Spleen (tissue), 11 donors: ENCODE measurements around the gene MED7. TPM values are rescaled to one million over a fixed set of nuclear protein-coding genes. Genes with fewer than 3 reads are reported as not detected.
A peak's percentile ranks its signal among the peaks of the same experiment; 100 is the strongest.

ENCODE experiments used
- DNase-seq: peaks from one replicate; pipeline ENCODE4 v3.0.0-alpha.2; 2020
- H3K27ac ChIP-seq, 8 donors: fragments of 200-600 bp; sonication (generic) in 7 of 8; 1 replicate in 4 of 8; 2 replicates in 4 of 8; pipeline versions ENCODE4 v1.5.0 to v1.8.0; 2016 to 2021; ENCODE audit warnings: inconsistent platforms in 4 of 8, mild to moderate bottlenecking in 4 of 8, moderate library complexity in 1 of 8
- H3K27me3 ChIP-seq, 7 donors: fragments of 200-600 bp; sonication (generic) in 6 of 7; replicated peaks in 1 of 7; 1 replicate in 4 of 7; 2 replicates in 3 of 7; pipeline versions ENCODE4 v1.5.0 to v1.8.0; 2016 to 2021; ENCODE audit warnings: inconsistent platforms in 3 of 7, mild to moderate bottlenecking in 1 of 7
- H3K36me3 ChIP-seq, 6 donors: fragments of 200-600 bp; sonication (generic) in 5 of 6; 1 replicate in 4 of 6; 2 replicates in 2 of 6; pipeline versions ENCODE4 v1.5.0 to v1.8.0; 2016 to 2021; ENCODE audit warnings: inconsistent platforms in 2 of 6
- H3K4me1 ChIP-seq, 6 donors: fragments of 200-600 bp; sonication (generic) in 5 of 6; 1 replicate in 3 of 6; 2 replicates in 3 of 6; pipeline versions ENCODE4 v1.5.0 to v1.8.0; 2016 to 2021; ENCODE audit warnings: inconsistent platforms in 3 of 6
- H3K4me3 ChIP-seq, 8 donors: fragments of 200-600 bp; sonication (generic) in 7 of 8; 1 replicate in 4 of 8; 2 replicates in 4 of 8; pipeline versions ENCODE4 v1.5.0 to v1.8.0; 2016 to 2021; ENCODE audit warnings: inconsistent platforms in 4 of 8, mild to moderate bottlenecking in 4 of 8, moderate library complexity in 2 of 8
- H3K9me3 ChIP-seq, 8 donors: fragments of 200-600 bp; sonication (generic) in 7 of 8; 1 replicate in 4 of 8; 2 replicates in 4 of 8; pipeline versions ENCODE4 v1.5.0 to v1.8.0; 2016 to 2021; ENCODE audit warnings: inconsistent platforms in 4 of 8
- POLR2A ChIP-seq, 3 donors: fragments of 450-650 bp; IDR thresholded peaks; one replicate each; pipeline ENCODE4 v1.5.1; 2017; ENCODE audit warnings: antibody characterized with exemption in 3 of 3, mild to moderate bottlenecking in 1 of 3
- POLR2AphosphoS5 ChIP-seq, 3 donors: sonication (generic); formaldehyde crosslinking; IDR thresholded peaks; one replicate each; pipeline ENCODE4 v1.5.1; 2017; ENCODE audit warnings: antibody characterized with exemption in 3 of 3
- WGBS, 5 donors: extraction: QIAGEN DNeasy Blood & Tissue Kit in 3 of 5; methylation state at CpG; one replicate each; pipeline versions ENCODE4 v1.1.5 to v1.1.7; 2013 to 2018; 5-methylcytosine and 5-hydroxymethylcytosine counted together
- intact Hi-C: fragments of 100-400 bp; cut with DNase I; formaldehyde crosslinking; loops from one replicate; pipeline ENCODE4 v1.15.0; 2023; ENCODE audit warnings: low total_unique reads
- polyA plus RNA-seq, 3 donors: library from polyadenylated mRNA; stranded (reverse); fragments of 200-250 nt; gene quantifications; one replicate each; pipeline ENCODE4 v1.2.1, GENCODE V29; 2013
- total RNA-seq, 7 donors: library from RNA; depleted of rRNA in 3 of 7; stranded (reverse); fragments of >200 nt in 3 of 7; fragmentation: NEBNext Ultra II Directional in 4 of 7; extraction: Animal tissue kit (Norgen Biotek cat#: 25700) in 4 of 7; gene quantifications; one replicate each; pipeline versions ENCODE4 v1.1.0 to v1.2.1, GENCODE V29; 2016 to 2021
- TF ChIP-seq, protein P1 (sequence below), 11 experiments: fragments of 200-600 bp in 7 of 11; fragments of 450-650 bp in 4 of 11; sonication (generic) in 4 of 11; IDR thresholded peaks in 8 of 11; conservative IDR thresholded peaks in 3 of 11; 1 replicate in 7 of 11; 2 replicates in 4 of 11; pipeline versions ENCODE4 v1.4.0 to v1.8.0; 2016 to 2021; ENCODE audit warnings: antibody characterized with exemption in 11 of 11, inconsistent platforms in 4 of 11, mild to moderate bottlenecking in 1 of 11
- donor health status: healthy with polysubstance abuse.
- donor health status: DM: no; HTN: no; CAD: no; lungs with moderate emphysema.
- donor health status: DM: no; HTN: no; CAD: no.
- donor health status: Bipolar disorder and iron deficiency.
- donor health status: healthy.
- donor health status: DM: no; HTN: no; CAD: no.
- donor health status: DM: yes; HTN: yes; CAD: no.

The MED7 gene
- total and polyA plus RNA-seq, 10 donors = 9.5 to 27.0 (median 14.9) TPM

DNA sequence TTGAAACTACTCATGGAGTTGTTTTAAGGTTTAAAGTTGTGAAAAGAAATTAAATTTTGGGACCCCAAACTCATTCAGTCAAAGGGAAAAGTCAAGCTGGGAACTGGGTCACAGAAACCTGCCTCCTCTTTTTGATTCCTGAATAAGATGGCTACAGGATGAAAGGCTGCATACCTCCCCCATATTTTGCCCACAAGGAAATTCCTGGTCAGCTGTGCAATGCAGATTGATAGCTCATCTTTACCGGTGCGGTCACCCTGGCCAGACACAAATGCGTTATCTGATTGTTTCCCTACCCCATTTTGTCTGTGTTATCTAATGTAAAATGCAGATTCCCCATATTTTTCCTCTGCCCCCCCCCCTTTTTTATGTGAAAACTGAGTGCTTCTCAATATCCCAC lies 35.2 kb downstream of the MED7 start:
- 36 to 53% (median 52%) methylated on average over 3 of the region's 3 CpGs for WGBS, 5 donors
- Histone ChIP-seq H3K9me3 (no peaks in the 10 kb centered on the region), H3K4me3 (peak overlapping the region in 5 of 8 donors; percentile 28 to 67 (median 35)), H3K27me3 (no peaks in the 10 kb centered on the region), H3K36me3 (peaks cover 0 to 30% (median 0%) of the 10 kb centered on the region in 6 donors), H3K4me1 (peaks cover 0 to 65% (median 36%) of the 10 kb centered on the region in 6 donors), H3K27ac (peak overlapping the region; percentile 42 to 96 (median 84))
- no peak for DNase-seq
- TF ChIP-seq, protein P1, sequence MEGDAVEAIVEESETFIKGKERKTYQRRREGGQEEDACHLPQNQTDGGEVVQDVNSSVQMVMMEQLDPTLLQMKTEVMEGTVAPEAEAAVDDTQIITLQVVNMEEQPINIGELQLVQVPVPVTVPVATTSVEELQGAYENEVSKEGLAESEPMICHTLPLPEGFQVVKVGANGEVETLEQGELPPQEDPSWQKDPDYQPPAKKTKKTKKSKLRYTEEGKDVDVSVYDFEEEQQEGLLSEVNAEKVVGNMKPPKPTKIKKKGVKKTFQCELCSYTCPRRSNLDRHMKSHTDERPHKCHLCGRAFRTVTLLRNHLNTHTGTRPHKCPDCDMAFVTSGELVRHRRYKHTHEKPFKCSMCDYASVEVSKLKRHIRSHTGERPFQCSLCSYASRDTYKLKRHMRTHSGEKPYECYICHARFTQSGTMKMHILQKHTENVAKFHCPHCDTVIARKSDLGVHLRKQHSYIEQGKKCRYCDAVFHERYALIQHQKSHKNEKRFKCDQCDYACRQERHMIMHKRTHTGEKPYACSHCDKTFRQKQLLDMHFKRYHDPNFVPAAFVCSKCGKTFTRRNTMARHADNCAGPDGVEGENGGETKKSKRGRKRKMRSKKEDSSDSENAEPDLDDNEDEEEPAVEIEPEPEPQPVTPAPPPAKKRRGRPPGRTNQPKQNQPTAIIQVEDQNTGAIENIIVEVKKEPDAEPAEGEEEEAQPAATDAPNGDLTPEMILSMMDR (IDR thresholded peaks at IDR 0.05 in 8 of 11, conservative IDR thresholded peaks at IDR 0.05 in 3 of 11) = no peak
- TF ChIP-seq POLR2A (IDR thresholded peaks at IDR 0.05) (no peak), POLR2AphosphoS5 (IDR thresholded peaks at IDR 0.05) (no peak)
- intact Hi-C loops = no loop called here

DNA sequence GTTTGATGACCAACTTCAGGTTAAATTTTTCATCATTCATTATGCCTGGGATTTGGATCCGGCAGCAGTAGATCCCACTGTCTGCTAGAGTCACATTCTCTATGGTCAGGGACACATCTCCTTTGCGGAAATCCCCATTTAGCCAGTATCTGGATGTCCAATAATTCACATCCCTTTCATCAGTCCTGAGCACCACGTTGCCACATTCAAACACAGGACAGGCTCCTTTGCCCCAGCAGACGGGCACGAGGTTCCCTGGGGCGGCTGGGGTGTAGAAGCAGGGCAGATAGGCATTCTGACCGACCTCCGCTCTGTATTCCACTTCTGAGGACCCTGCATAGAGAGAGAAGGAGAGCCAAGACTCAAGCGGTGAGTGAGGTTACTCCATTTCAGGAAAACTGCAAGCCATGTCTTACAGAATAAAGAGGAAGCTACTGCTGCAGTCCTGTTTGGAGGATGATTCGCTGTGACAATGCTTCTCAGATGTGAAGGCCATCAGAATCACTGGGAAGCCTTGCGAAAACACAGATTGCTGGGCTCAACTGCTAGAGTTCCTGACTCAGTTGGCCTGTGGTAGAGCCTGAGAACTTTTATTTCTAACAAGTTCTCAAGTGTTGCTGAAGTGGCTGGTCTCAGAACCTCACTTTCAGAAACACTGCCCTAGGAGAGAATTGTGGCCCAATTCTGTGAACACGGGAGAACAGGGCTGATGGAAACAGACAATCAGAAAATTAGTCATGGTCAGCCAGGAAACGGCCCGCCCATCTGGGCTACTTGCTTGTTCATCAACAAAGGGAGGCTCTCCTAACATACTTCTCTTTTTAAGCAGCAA lies 35.8 kb downstream of the MED7 start:
- Histone ChIP-seq H3K4me3 (peak overlapping the region in 4 of 8 donors; percentile 31 to 67 (median 36)), H3K9me3 (no peaks in the 10 kb centered on the region), H3K4me1 (peaks cover 0 to 65% (median 36%) of the 10 kb centered on the region in 6 donors), H3K27ac (peak overlapping the region; percentile 42 to 96 (median 84)), H3K36me3 (peaks cover 0 to 35% (median 0%) of the 10 kb centered on the region in 6 donors), H3K27me3 (no peaks in the 10 kb centered on the region)
- 54 to 69% (median 58%) methylated on average over 14 of the region's 14 CpGs for WGBS, 5 donors
- intact Hi-C loops = no loop called here
- TF ChIP-seq, protein P1 (IDR thresholded peaks at IDR 0.05 in 8 of 11, conservative IDR thresholded peaks at IDR 0.05 in 3 of 11) = no peak
- TF ChIP-seq POLR2AphosphoS5 (IDR thresholded peaks at IDR 0.05) = peak in 1 of 3 donors; percentile 17
- DNase-seq = peak; percentile 84

DNA sequence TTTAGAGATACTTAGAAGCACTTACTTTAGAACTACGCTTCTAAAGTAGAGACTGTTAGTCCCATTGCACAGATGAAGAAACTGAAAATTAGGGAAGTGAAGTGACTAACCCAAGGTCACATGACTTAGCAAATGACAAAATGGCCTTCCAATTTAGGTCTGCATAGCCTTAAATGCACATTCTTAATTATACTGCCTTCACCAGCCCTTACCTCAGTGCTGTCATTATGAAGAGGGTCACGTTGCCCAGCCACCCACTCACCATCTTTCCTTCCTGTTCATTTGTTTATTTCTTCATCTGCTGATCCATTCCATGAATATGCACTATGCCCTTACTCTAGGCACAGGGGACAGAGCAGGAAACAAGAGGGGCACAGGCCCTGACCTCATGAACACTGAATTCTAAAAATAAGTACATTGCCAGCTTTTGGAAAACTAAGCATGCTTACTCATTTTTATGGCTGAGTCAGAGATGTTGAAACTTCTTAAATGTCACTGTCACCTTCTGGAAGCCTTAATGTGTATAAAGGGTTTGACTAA lies 42.5 kb downstream of the MED7 start:
- intact Hi-C loops = no loop called here
- H3K4me1 ChIP-seq = peaks cover 0 to 26% (median 11%) of the 10 kb centered on the region in 6 donors
- H3K27me3 ChIP-seq = no peaks in the 10 kb centered on the region
- TF ChIP-seq POLR2AphosphoS5 (IDR thresholded peaks at IDR 0.05) = peak in 1 of 3 donors; percentile 57
- TF ChIP-seq POLR2A (IDR thresholded peaks at IDR 0.05) = no peak
- TF ChIP-seq, protein P1 (IDR thresholded peaks at IDR 0.05 in 8 of 11, conservative IDR thresholded peaks at IDR 0.05 in 3 of 11) = no peak
- DNase-seq = no peak
- H3K36me3 ChIP-seq = peaks cover 0 to 41% (median 0%) of the 10 kb centered on the region in 6 donors
- no peaks in the 10 kb centered on the region for H3K9me3 ChIP-seq
- peak overlapping the region in 4 of 8 donors; percentile 38 to 60 (median 52) for H3K27ac ChIP-seq
- H3K4me3 ChIP-seq = no peak overlapping the region
- WGBS, 5 donors = 44 to 59% (median 54%) methylated on average over 2 of the region's 2 CpGs
